SH-SY5Y (cell line): ENCODE measurements around the gene TOMM22.

Experiments used
- GATA2 ChIP-seq: IDR thresholded peaks from 2 replicates; pipeline ENCODE4 v1.6.1; 2011; ENCODE audit warnings: mild to moderate bottlenecking, low read depth, low read length
- GATA3 ChIP-seq: IDR thresholded peaks from 2 replicates; pipeline ENCODE4 v1.6.1; 2011; ENCODE audit warnings: low read depth, mild to moderate bottlenecking, low read length, moderate library complexity

Gene TOMM22

GRCh38 chr22:38730411-38730871 is 48.7 kb downstream of the TOMM22 start:
- TF ChIP-seq GATA2, result no peak
- TF ChIP-seq GATA3, result no peak

- TF ChIP-seq GATA2 (no peak), GATA3 (no peak)
Measured at GRCh38 chr22:38731703-38732161, 50.0 kb downstream of the TOMM22 start.

- no peak for TF ChIP-seq GATA3
- no peak for TF ChIP-seq GATA2
Measured at GRCh38 chr22:38732251-38732815, 50.6 kb downstream of the TOMM22 start.

GRCh38 chr22:38733329-38733723 is 51.6 kb downstream of the TOMM22 start:
- TF ChIP-seq GATA2 (no peak), GATA3 (no peak)

- TF ChIP-seq GATA3, result no peak
- TF ChIP-seq GATA2, result no peak
Measured at GRCh38 chr22:38733724-38734381, 52.1 kb downstream of the TOMM22 start.

DNA sequence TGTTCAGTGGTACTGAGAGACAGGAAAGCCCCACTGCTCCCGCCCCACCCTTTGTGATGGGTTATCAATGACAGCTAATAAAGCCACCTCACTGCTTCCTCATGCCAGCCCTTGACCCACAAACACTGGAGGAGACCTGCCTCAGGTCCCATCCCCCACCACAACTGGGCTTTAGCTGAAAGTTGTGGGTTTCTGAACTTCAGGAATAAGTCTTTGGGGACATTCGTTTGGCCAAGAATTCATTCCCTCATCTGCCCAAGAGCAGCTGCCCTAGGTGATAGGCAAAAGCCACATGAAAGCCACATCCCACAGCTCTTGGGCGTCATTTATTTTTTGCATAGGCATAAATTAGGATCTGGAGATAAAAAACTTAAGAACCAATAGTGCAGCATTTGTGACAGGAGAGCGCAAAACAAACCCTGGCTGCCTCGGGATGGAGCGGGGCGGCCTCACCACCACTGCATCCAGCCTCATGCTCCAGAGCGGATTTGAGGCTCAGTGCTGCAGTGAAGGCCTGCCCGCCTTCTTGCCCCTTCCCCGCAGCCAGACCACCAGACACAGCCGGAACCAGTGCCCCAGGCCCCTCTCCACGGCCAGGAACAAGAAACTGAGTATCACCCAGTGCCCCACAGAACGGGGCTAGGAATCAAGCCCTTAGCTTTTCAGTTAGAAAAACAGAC is 52.8 kb downstream of the TOMM22 start:
- TF ChIP-seq GATA2, result no peak
